Activated naive CD8-positive, alpha-beta T cell treated with anti-CD3 and anti-CD28 coated beads, Interleukin-2, amount 10 ng/mL, durations not matched to agents 7 days and 5 days (primary cell): ENCODE results near the gene WDR91. TPM values are rescaled to one million over a fixed set of nuclear protein-coding genes. Genes with fewer than 3 reads are reported as not detected.
A peak's percentile ranks its signal among the peaks of the same experiment; 100 is the strongest.
"Not testable (repeated sequence)": the region's sequence is repeated elsewhere in the genome, so short reads cannot be mapped to it uniquely, and the experiment has no call there.

Source experiments
- ATAC-seq: fragments of 150-1000 bp; cut with Tn5 transposase; one replicate; pipeline ENCODE4 v1.10.0; 2021; ENCODE audit warnings: low read depth, moderate library complexity
- POLR2A ChIA-PET: fragments of 350-600 bp; sonication (Branson Sonifier 250); formaldehyde crosslinking; loops from one replicate; lab custom pipeline; 2021; ENCODE audit warnings: antibody characterized with exemption; lab: Charles Lee
- DNase-seq: peaks from one replicate; pipeline ENCODE4 v3.0.0; 2021
- H3K27ac Mint-ChIP-seq: one replicate; pipeline ENCODE4 v1.8.0; 2022; ENCODE audit warnings: mild to moderate bottlenecking, mixed read lengths
- H3K27me3 Mint-ChIP-seq: one replicate; pipeline ENCODE4 v1.8.0; 2022; ENCODE audit warnings: mild to moderate bottlenecking, moderate library complexity, mixed read lengths
- H3K36me3 Mint-ChIP-seq: one replicate; pipeline ENCODE4 v1.8.0; 2021; ENCODE audit warnings: mild to moderate bottlenecking, mixed read lengths
- H3K4me1 Mint-ChIP-seq: one replicate; pipeline ENCODE4 v1.8.0; 2021; ENCODE audit warnings: mixed read lengths
- H3K4me3 Mint-ChIP-seq: one replicate; pipeline ENCODE4 v1.8.0; 2022; ENCODE audit warnings: mild to moderate bottlenecking, moderate library complexity, mixed read lengths
- H3K9me3 Mint-ChIP-seq: one replicate; pipeline ENCODE4 v1.8.0; 2021; ENCODE audit warnings: mixed read lengths
- total RNA-seq, 2 experiments: library from RNA; stranded (reverse); gene quantifications; one replicate each; pipeline ENCODE4 v1.2.3, GENCODE V29; 2021

WDR91 gene
- total RNA-seq, 2 experiments from 2014 or later, result 18.7 to 19.1 TPM

- Mint-ChIP-seq H3K27me3 (peaks cover 5% of the 10 kb centered on the region), H3K4me1 (no peaks in the 10 kb centered on the region), H3K27ac (no peak overlapping the region), H3K9me3 (peaks cover 2% of the 10 kb centered on the region), H3K4me3 (no peak overlapping the region), H3K36me3 (peaks cover 2% of the 10 kb centered on the region)
- ATAC-seq, result no peak
- POLR2A ChIA-PET, result no interaction called here
- DNase-seq, result no peak
Observed at GRCh38 chr7:135217645-135218509, 6.6 kb upstream of the WDR91 start.

DNA sequence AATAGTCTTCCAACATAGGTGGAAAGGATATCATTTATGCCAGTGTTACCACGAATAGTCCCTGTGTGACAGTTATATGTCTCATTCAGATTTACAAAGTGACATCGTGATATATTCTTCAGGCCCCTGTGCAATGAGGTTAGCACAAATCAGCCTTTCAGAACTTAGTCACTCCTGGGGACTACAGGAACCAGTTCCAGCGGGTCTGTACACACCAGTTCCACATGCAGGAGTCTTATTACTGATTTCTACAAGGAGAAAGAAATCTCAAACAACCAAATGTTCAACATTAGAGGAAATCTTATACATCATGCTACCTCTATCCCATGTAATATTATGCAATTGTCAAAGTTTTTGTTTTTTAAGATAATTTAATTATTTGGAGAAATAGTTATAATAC, 4.4 kb upstream of the WDR91 start:
- H3K9me3 Mint-ChIP-seq, result peaks cover 2% of the 10 kb centered on the region
- POLR2A ChIA-PET, result no interaction called here
- no peak overlapping the region for H3K4me3 Mint-ChIP-seq
- no peak overlapping the region for H3K27ac Mint-ChIP-seq
- peaks cover 6% of the 10 kb centered on the region for H3K27me3 Mint-ChIP-seq
- DNase-seq (no peak), ATAC-seq (no peak)
- H3K36me3 Mint-ChIP-seq, result peaks cover 2% of the 10 kb centered on the region
- H3K4me1 Mint-ChIP-seq, result peaks cover under 1% of the 10 kb centered on the region

DNA sequence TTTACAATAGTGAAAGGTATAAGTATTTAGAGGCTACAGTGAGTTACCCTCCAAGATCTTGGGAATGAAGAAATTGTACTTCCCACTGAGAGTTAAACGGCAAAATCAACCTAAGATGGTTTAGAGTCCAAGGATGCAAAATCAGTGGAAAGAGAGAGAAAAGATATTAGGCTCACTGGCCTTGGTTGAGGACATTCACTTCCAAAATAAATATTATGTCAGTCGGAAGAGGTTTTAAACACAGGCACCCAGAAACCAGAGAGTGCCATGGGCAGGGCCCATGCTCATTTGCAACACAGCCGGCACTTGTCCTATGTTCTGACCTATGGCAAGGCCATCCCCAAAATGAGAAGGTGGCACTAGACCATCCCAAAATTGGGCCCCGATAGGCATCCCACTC, 3.9 kb upstream of the WDR91 start:
- H3K27ac Mint-ChIP-seq, result no peak overlapping the region
- ATAC-seq (no peak), DNase-seq (no peak)
- POLR2A ChIA-PET, result no interaction called here
- H3K4me3 Mint-ChIP-seq, result no peak overlapping the region
- H3K4me1 Mint-ChIP-seq, result peaks cover 2% of the 10 kb centered on the region
- H3K9me3 Mint-ChIP-seq, result peaks cover 2% of the 10 kb centered on the region
- H3K27me3 Mint-ChIP-seq, result peaks cover 6% of the 10 kb centered on the region
- no peaks in the 10 kb centered on the region for H3K36me3 Mint-ChIP-seq

DNA sequence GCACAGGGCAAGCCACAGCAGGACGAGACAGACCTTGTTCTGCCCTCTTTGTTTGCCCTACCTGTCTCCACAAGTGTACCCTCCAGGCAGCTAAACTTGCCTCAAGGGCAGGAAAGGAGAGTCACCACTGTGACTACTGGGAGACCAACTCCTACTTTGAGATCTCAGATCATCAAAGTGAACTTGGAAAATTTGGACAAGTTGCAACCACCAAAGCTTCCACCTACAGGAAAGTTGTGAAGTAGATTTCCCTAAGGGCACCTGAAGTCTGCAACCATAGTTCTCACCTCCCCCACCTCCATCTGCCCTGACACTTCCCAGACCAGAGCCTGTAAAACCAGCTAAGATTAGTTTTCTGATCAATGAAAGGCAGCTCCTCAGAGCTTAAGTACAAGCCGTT, 2.5 kb upstream of the WDR91 start:
- ATAC-seq (no peak), DNase-seq (no peak)
- no peak overlapping the region for H3K27ac Mint-ChIP-seq
- no peaks in the 10 kb centered on the region for H3K36me3 Mint-ChIP-seq
- peaks cover 5% of the 10 kb centered on the region for H3K27me3 Mint-ChIP-seq
- peaks cover 2% of the 10 kb centered on the region for H3K9me3 Mint-ChIP-seq
- POLR2A ChIA-PET, result no interaction called here
- H3K4me1 Mint-ChIP-seq, result peaks cover 5% of the 10 kb centered on the region
- H3K4me3 Mint-ChIP-seq, result no peak overlapping the region

- ATAC-seq, result not testable (repeated sequence)
- POLR2A ChIA-PET, result interaction anchor here (1.2 to 3.1 kb wide), 3 partner anchors 7 to 217 kb away, joined by 3 to 19 read pairs (median 4); partner anchors contain the start of gene TMEM140
Observed at GRCh38 chr7:135211946-135212685, 790 bp upstream of the WDR91 start.

GRCh38 chr7:135210888-135211178, 493 bp downstream of the WDR91 start:
- H3K4me1 Mint-ChIP-seq, result peaks cover 9% of the 10 kb centered on the region
- H3K36me3 Mint-ChIP-seq, result peaks cover 1% of the 10 kb centered on the region
- H3K9me3 Mint-ChIP-seq, result no peaks in the 10 kb centered on the region
- POLR2A ChIA-PET, result interaction anchor here (0.9 to 3.1 kb wide), 7 partner anchors 8 to 217 kb away, joined by 3 to 19 read pairs (median 3); partner anchors contain the start of gene TMEM140
- H3K4me3 Mint-ChIP-seq, result peak overlapping the region; percentile 98
- DNase-seq, result no peak
- peak overlapping the region; percentile 99 for H3K27ac Mint-ChIP-seq
- no peak for ATAC-seq
- H3K27me3 Mint-ChIP-seq, result peaks cover 1% of the 10 kb centered on the region

More at GRCh38 chr7:135211946-135212685, 790 bp upstream of the WDR91 start:
- not testable (repeated sequence) for DNase-seq, H3K27me3 Mint-ChIP-seq, H3K4me1 Mint-ChIP-seq, H3K9me3 Mint-ChIP-seq, H3K36me3 Mint-ChIP-seq
- Mint-ChIP-seq H3K4me3 (peak overlapping the region; percentile 98), H3K27ac (peak overlapping the region; percentile 99)

- Mint-ChIP-seq H3K27me3 (peaks cover 1% of the 10 kb centered on the region), H3K27ac (no peak overlapping the region), H3K9me3 (no peaks in the 10 kb centered on the region), H3K36me3 (peaks cover 4% of the 10 kb centered on the region), H3K4me3 (no peak overlapping the region), H3K4me1 (peaks cover 9% of the 10 kb centered on the region)
- POLR2A ChIA-PET, result interaction anchor here (1.2 to 3.1 kb wide), 2 partner anchors 18 to 61 kb away, joined by 3 to 19 read pairs; partner anchors contain the start of gene TMEM140
- DNase-seq (no peak), ATAC-seq (no peak)
Observed at GRCh38 chr7:135209225-135209834, 2.0 kb downstream of the WDR91 start.

DNA sequence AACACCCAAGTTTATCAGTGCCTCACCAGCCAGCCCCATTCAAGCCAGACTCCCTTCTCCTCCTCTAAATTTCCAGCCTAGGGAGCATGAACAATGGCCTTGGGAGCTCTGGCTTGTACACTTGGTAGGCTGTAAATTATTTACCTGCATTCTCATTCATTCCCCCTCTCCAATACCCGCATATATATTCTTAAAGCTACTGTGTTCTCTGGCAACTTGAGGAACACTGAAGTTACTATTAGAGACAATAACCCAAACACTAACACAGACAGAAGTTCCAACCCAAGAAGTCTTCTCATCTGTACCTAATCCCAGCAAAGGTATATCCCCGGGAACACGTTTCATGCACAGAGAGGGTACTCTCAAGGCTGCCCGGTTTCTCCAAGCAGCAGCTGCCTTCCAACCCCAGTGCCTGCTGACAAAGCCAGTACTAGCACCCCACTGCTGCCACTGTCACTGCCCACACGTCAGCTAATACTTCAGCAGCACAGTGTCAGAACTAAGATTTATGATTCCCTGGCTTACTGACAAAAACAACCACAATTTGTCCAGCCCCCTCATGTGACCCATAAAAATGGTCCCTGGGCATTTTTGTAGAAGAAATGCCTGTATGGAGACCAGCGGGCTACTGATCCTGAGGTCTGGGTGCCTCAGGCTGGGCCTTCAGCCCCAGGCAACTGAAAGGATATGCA, 3.1 kb downstream of the WDR91 start:
- Mint-ChIP-seq H3K4me1 (peaks cover 14% of the 10 kb centered on the region), H3K27ac (no peak overlapping the region), H3K9me3 (no peaks in the 10 kb centered on the region), H3K36me3 (peaks cover 10% of the 10 kb centered on the region), H3K27me3 (peaks cover 1% of the 10 kb centered on the region), H3K4me3 (no peak overlapping the region)
- POLR2A ChIA-PET, result no interaction called here
- no peak for DNase-seq
- no peak for ATAC-seq

DNA sequence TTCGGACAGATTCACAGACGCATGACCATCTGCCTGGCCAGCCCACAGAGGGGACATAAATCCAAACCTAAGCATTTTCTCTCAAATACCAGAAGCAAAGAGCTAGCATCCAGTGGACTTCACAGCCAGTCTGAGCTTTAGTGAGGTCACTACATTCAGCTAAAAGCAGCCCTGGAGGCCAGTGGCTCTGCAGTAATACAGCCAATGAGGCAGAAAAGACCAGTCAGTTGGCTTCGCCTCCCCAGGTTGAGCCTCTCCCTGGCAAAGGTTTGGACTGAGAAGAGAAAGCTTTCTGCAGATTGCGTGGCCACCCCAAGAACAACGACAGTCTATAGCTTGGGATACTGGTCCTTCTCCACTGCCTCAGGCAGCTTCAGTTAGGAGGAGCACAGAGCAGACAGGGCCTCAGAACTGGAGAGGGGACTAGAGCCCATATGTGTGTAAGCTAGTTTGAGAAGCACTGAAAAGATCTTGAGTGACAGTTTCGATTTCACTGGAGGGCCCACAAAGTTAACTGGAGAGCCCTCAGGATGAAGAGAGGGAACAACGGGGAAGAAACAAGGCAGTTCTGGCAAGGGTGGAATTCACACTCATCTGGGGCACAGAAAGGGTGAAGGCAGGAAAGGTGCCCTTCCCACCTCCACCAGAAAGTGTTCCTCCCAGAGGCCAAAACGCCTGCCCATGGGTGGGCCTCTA, 3.8 kb downstream of the WDR91 start:
- Mint-ChIP-seq H3K4me1 (peaks cover 14% of the 10 kb centered on the region), H3K27ac (peak overlapping the region; percentile 33), H3K9me3 (no peaks in the 10 kb centered on the region), H3K36me3 (peaks cover 10% of the 10 kb centered on the region), H3K27me3 (peaks cover 1% of the 10 kb centered on the region), H3K4me3 (no peak overlapping the region)
- DNase-seq, result no peak
- no peak for ATAC-seq
- POLR2A ChIA-PET, result no interaction called here

DNA sequence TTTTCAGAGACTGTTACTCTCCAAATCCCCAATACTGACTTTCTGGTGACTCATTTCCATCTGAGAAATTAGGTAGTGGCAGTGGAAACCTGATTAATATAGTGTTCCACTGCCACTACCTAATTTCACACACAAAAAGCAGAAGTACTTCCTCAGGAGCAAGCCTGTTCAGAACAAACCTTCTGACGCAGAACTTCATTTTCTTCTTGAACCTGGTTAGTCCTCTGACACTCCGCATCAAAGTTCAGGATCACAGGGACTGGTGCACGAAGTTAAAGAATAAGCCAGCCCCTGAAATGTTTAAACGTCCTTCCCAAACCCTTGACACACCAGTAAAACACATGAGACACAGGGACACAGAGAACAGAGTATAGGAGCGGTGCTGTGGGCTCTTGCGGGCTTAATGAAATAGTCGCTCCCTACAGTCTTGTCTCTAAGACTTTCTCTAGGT, 4.4 kb downstream of the WDR91 start:
- no peaks in the 10 kb centered on the region for H3K9me3 Mint-ChIP-seq
- H3K27ac Mint-ChIP-seq, result no peak overlapping the region
- H3K4me1 Mint-ChIP-seq, result peaks cover 17% of the 10 kb centered on the region
- POLR2A ChIA-PET, result no interaction called here
- H3K4me3 Mint-ChIP-seq, result no peak overlapping the region
- peaks cover 1% of the 10 kb centered on the region for H3K27me3 Mint-ChIP-seq
- no peak for ATAC-seq
- peaks cover 10% of the 10 kb centered on the region for H3K36me3 Mint-ChIP-seq
- no peak for DNase-seq

- peaks cover 19% of the 10 kb centered on the region for H3K4me1 Mint-ChIP-seq
- DNase-seq, result no peak
- no peak for ATAC-seq
- no peak overlapping the region for H3K4me3 Mint-ChIP-seq
- H3K27me3 Mint-ChIP-seq, result no peaks in the 10 kb centered on the region
- H3K9me3 Mint-ChIP-seq, result no peaks in the 10 kb centered on the region
- peaks cover 14% of the 10 kb centered on the region for H3K36me3 Mint-ChIP-seq
- POLR2A ChIA-PET, result no interaction called here
- H3K27ac Mint-ChIP-seq, result no peak overlapping the region
Observed at GRCh38 chr7:135205850-135206249, 5.5 kb downstream of the WDR91 start.

GRCh38 chr7:135204876-135205275, 6.5 kb downstream of the WDR91 start:
- Mint-ChIP-seq H3K27me3 (no peaks in the 10 kb centered on the region), H3K4me1 (peaks cover 16% of the 10 kb centered on the region), H3K4me3 (no peak overlapping the region), H3K36me3 (peaks cover 14% of the 10 kb centered on the region), H3K27ac (no peak overlapping the region), H3K9me3 (no peaks in the 10 kb centered on the region)
- POLR2A ChIA-PET, result no interaction called here
- ATAC-seq (no peak), DNase-seq (no peak)
